Left hindlimb (tissue), 1 donor: ENCODE data around the gene TMEM171.

ENCODE experiments used
- DNase-seq: peaks from one replicate; pipeline ENCODE4 v3.0.0-alpha.2; 2018

TMEM171 gene

GRCh38 chr5:73152411-73153388 lies 32.3 kb downstream of the TMEM171 start:
- DNase-seq: no peak

- DNase-seq: no peak
These were observed 33.1 kb downstream of the TMEM171 start for GRCh38 chr5:73153513-73153912.

- no peak for DNase-seq
These were observed 34.0 kb downstream of the TMEM171 start for GRCh38 chr5:73154208-73155006.

GRCh38 chr5:73155271-73156222 lies 35.2 kb downstream of the TMEM171 start:
- no peak for DNase-seq

- no peak for DNase-seq
These were observed 37.3 kb downstream of the TMEM171 start for GRCh38 chr5:73157414-73158303.

GRCh38 chr5:73158313-73158712 lies 37.9 kb downstream of the TMEM171 start:
- no peak for DNase-seq

- no peak for DNase-seq
These were observed 39.9 kb downstream of the TMEM171 start for GRCh38 chr5:73160239-73160671.

- no peak for DNase-seq
These were observed 50.1 kb downstream of the TMEM171 start for GRCh38 chr5:73170522-73170921.

- no peak for DNase-seq
These were observed 51.1 kb downstream of the TMEM171 start for GRCh38 chr5:73171495-73171894.

- DNase-seq: no peak
These were observed 52.6 kb downstream of the TMEM171 start, which contains the start of gene TMEM174 for GRCh38 chr5:73172951-73173350. Gene TMEM174, plus strand, starts transcription at chr5:73173193. Its CDS starts 51 bp downstream, at chr5:73173244.

- no peak for DNase-seq
These were observed 53.9 kb downstream of the TMEM171 start for GRCh38 chr5:73174100-73174815.

- no peak for DNase-seq
These were observed 55.9 kb downstream of the TMEM171 start for GRCh38 chr5:73176250-73176649.

- DNase-seq: no peak
These were observed 57.9 kb downstream of the TMEM171 start for GRCh38 chr5:73178265-73178664.

- no peak for DNase-seq
These were observed 59.4 kb downstream of the TMEM171 start for GRCh38 chr5:73179730-73180129.

- DNase-seq: no peak
These were observed 60.2 kb downstream of the TMEM171 start for GRCh38 chr5:73180566-73180965.
